H1 (cell line): ENCODE measurements around the gene USP3. TPM values are rescaled to one million over a fixed set of nuclear protein-coding genes. Genes with fewer than 3 reads are reported as not detected.

Experiments
- CTCF ChIA-PET: fragments of 300-600 bp; sonication (Branson Sonifier 250); formaldehyde crosslinking; loops from one replicate; lab custom pipeline; 2021; ENCODE audit not compliant: partially characterized antibody; lab: Charles Lee
- POLR2A ChIA-PET: fragments of 300-600 bp; sonication (Branson Sonifier 250); formaldehyde crosslinking; loops from one replicate; lab custom pipeline; 2021; ENCODE audit warnings: inconsistent platforms; ENCODE audit not compliant: partially characterized antibody; lab: Charles Lee
- DNase-seq, 2 experiments: peaks; one replicate each; pipeline versions ENCODE4 v3.0.0 to v3.0.0-alpha.2; 2010 to 2022; ENCODE audit warnings: low spot score in 2 of 2, low read depth in 1 of 2, mixed read lengths in 1 of 2
- FAIRE-seq: peaks from 2 replicates; lab custom pipeline; 2011; peaks lifted over from hg19 to GRCh38; lab: Jason Lieb, UNC
- H2AFZ ChIP-seq: 2 replicates; pipeline ENCODE4 v1.8.1; 2012; ENCODE audit warnings: low read length, inconsistent platforms
- H2AK5ac ChIP-seq: 2 replicates; pipeline ENCODE4 v1.6.1; 2013; ENCODE audit warnings: low read depth, low read length
- H2BK120ac ChIP-seq: replicated peaks from 2 replicates; pipeline ENCODE3; 2013; ENCODE audit warnings: low read depth, low read length, inconsistent platforms
- H2BK12ac ChIP-seq: 2 replicates; pipeline ENCODE4 v1.6.1; 2013; ENCODE audit warnings: low read depth, low read length
- H2BK15ac ChIP-seq: 2 replicates; pipeline ENCODE4 v1.6.1; 2013; ENCODE audit warnings: low read length
- H2BK20ac ChIP-seq: 2 replicates; pipeline ENCODE4 v1.6.1; 2013; ENCODE audit warnings: low read length
- H2BK5ac ChIP-seq: 2 replicates; pipeline ENCODE4 v1.6.1; 2013; ENCODE audit warnings: low read depth, low read length
- H3K14ac ChIP-seq: 2 replicates; pipeline ENCODE4 v1.6.1; 2013; ENCODE audit warnings: inconsistent platforms; ENCODE audit not compliant: insufficient read length
- H3K18ac ChIP-seq: 2 replicates; pipeline ENCODE4 v1.6.1; 2013; ENCODE audit warnings: low read length; ENCODE audit errors: extremely low read depth
- H3K23ac ChIP-seq: 2 replicates; pipeline ENCODE4 v1.6.1; 2013; ENCODE audit warnings: inconsistent platforms; ENCODE audit not compliant: insufficient read length
- H3K23me2 ChIP-seq: 2 replicates; pipeline ENCODE4 v1.6.1; 2013; ENCODE audit warnings: low read depth, low read length
- H3K27ac ChIP-seq: 2 replicates; pipeline ENCODE4 v1.6.1; 2011; ENCODE audit warnings: low read depth, low read length, inconsistent platforms
- H3K27me3 ChIP-seq, 4 experiments: replicated peaks in 1 of 4; 1 replicate in 1 of 4; 2 replicates in 3 of 4; pipeline versions ENCODE4 v1.6.1 to v1.8.1; 2011 to 2013; ENCODE audit warnings: low read length in 3 of 4, mild to moderate bottlenecking in 3 of 4, inconsistent platforms in 2 of 4, mixed read lengths in 2 of 4, moderate library complexity in 1 of 4; ENCODE audit not compliant: control insufficient read depth in 3 of 4, insufficient read depth in 3 of 4; ENCODE audit errors: extremely low read depth in 1 of 4
- H3K36me3 ChIP-seq, 4 experiments: 2 replicates each; pipeline versions ENCODE4 v1.6.1 to v1.8.1; 2011 to 2013; ENCODE audit warnings: mild to moderate bottlenecking in 4 of 4, low read length in 3 of 4, moderate library complexity in 2 of 4, control low read depth in 1 of 4, inconsistent platforms in 1 of 4; ENCODE audit not compliant: insufficient read depth in 4 of 4, control insufficient read depth in 2 of 4
- H3K4ac ChIP-seq: replicated peaks from 2 replicates; pipeline ENCODE3; 2013; ENCODE audit warnings: low read length, low read depth, mixed read lengths, inconsistent platforms; ENCODE audit not compliant: insufficient read length
- H3K4me1 ChIP-seq, 4 experiments: replicated peaks in 1 of 4; 1 replicate in 1 of 4; 2 replicates in 3 of 4; pipeline versions ENCODE4 v1.6.1 to v1.8.1; 2011 to 2013; ENCODE audit warnings: low read length in 3 of 4, inconsistent platforms in 2 of 4, mixed read lengths in 1 of 4; ENCODE audit not compliant: insufficient read depth in 4 of 4, control insufficient read depth in 3 of 4
- H3K4me2 ChIP-seq, 2 experiments: 2 replicates each; pipeline versions ENCODE4 v1.6.1 to v1.8.1; 2011 to 2013; ENCODE audit warnings: low read depth in 2 of 2, low read length in 2 of 2, control low read depth in 1 of 2, inconsistent platforms in 1 of 2, mild to moderate bottlenecking in 1 of 2; ENCODE audit not compliant: insufficient read depth in 1 of 2
- H3K4me3 ChIP-seq, 4 experiments: fragments of 200-600, 300-600 bp in 1 of 4; sonication (generic), shearing (Covaris generic), sonication (Bioruptor Twin) in 1 of 4; 2 replicates each; pipeline versions ENCODE4 v1.5.1 to v1.8.1; 2011 to 2016; ENCODE audit warnings: low read length in 4 of 4, low read depth in 3 of 4, control low read depth in 2 of 4, inconsistent platforms in 2 of 4, mild to moderate bottlenecking in 2 of 4, mixed read lengths in 1 of 4, moderate library complexity in 1 of 4; ENCODE audit not compliant: insufficient read depth in 2 of 4; ENCODE audit errors: extremely low read depth in 1 of 4
- H3K56ac ChIP-seq: replicated peaks from 2 replicates; pipeline ENCODE3; 2013; ENCODE audit warnings: low read depth, mild to moderate bottlenecking, mixed read lengths, low read length, inconsistent platforms; ENCODE audit not compliant: insufficient read length
- H3K79me1 ChIP-seq: 2 replicates; pipeline ENCODE4 v1.6.1; 2013; ENCODE audit warnings: low read depth, low read length, control low read depth
- H3K79me2 ChIP-seq, 2 experiments: 2 replicates each; pipeline versions ENCODE4 v1.6.1 to v1.8.1; 2012 to 2013; ENCODE audit warnings: low read length in 2 of 2, mild to moderate bottlenecking in 2 of 2, inconsistent platforms in 1 of 2; ENCODE audit not compliant: insufficient read depth in 2 of 2, control insufficient read depth in 1 of 2
- H3K9ac ChIP-seq, 4 experiments: replicated peaks in 1 of 4; 1 replicate in 1 of 4; 2 replicates in 3 of 4; pipeline versions ENCODE4 v1.6.1 to v1.8.1; 2011 to 2013; ENCODE audit warnings: low read depth in 3 of 4, low read length in 3 of 4, control low read depth in 2 of 4, mild to moderate bottlenecking in 2 of 4, moderate library complexity in 2 of 4, inconsistent platforms in 1 of 4; ENCODE audit errors: extremely low read depth in 1 of 4
- H3K9me3 ChIP-seq, 2 experiments: 2 replicates each; pipeline versions ENCODE4 v1.6.1 to v1.8.1; 2012 to 2013; ENCODE audit warnings: mild to moderate bottlenecking in 2 of 2, moderate library complexity in 2 of 2, control low read depth in 1 of 2, inconsistent platforms in 1 of 2, low read depth in 1 of 2, low read length in 1 of 2, mixed read lengths in 1 of 2; ENCODE audit not compliant: insufficient read depth in 2 of 2
- H4K20me1 ChIP-seq, 2 experiments: replicated peaks in 1 of 2; 2 replicates each; pipeline versions ENCODE3 to v1.8.1; 2011 to 2013; ENCODE audit warnings: inconsistent platforms in 2 of 2, low read length in 2 of 2, mild to moderate bottlenecking in 1 of 2; ENCODE audit not compliant: insufficient read depth in 2 of 2, control insufficient read depth in 1 of 2
- H4K5ac ChIP-seq: 2 replicates; pipeline ENCODE4 v1.6.1; 2013; ENCODE audit warnings: low read length, low read depth, mixed read lengths, inconsistent platforms; ENCODE audit not compliant: insufficient read length
- H4K8ac ChIP-seq: 2 replicates; pipeline ENCODE4 v1.8.0; 2013; ENCODE audit warnings: mild to moderate bottlenecking, moderate library complexity, low read length, inconsistent platforms; ENCODE audit not compliant: insufficient read depth; ENCODE audit errors: extremely low read depth
- H4K91ac ChIP-seq: replicated peaks from 2 replicates; pipeline ENCODE3; 2013; ENCODE audit warnings: low read length, mixed read lengths, inconsistent platforms; ENCODE audit not compliant: insufficient read length
- ASH2L ChIP-seq: fragments of 200-600, 300-600 bp; sonication (generic); IDR thresholded peaks from one replicate; pipeline ENCODE4 v1.7.1; 2017; ENCODE audit warnings: low read length
- CBX5 ChIP-seq: fragments of 300-800, 300-1000 bp; sonication (generic); IDR thresholded peaks from 2 replicates; pipeline ENCODE4 v1.7.1; 2016; ENCODE audit warnings: antibody characterized with exemption, low read length, low read depth
- CEBPB ChIP-seq: IDR thresholded peaks from 2 replicates; pipeline ENCODE4 v1.6.1; 2012; ENCODE audit warnings: low read depth, low read length
- GTF2F1 ChIP-seq: IDR thresholded peaks from 2 replicates; pipeline ENCODE4 v1.6.1; 2012; ENCODE audit warnings: low read depth, low read length, improper control_type of control experiment, borderline replicate concordance
- PHF8 ChIP-seq: fragments of 200-600 bp; sonication (generic); conservative IDR thresholded peaks from 2 replicates; pipeline ENCODE4 v1.7.1; 2012; ENCODE audit warnings: low read depth, mild to moderate bottlenecking, inconsistent platforms, low read length, moderate library complexity
- RFX5 ChIP-seq: IDR thresholded peaks from 2 replicates; pipeline ENCODE4 v1.6.1; 2011; ENCODE audit warnings: low read depth, low read length, improper control_type of control experiment, borderline replicate concordance
- RXRA ChIP-seq: IDR thresholded peaks from 2 replicates; pipeline ENCODE4 v1.6.1; 2011; ENCODE audit warnings: low read depth, mild to moderate bottlenecking, low read length, moderate library complexity; ENCODE audit not compliant: insufficient read depth
- SAP30 ChIP-seq: fragments of 300-600 bp; sonication (generic); IDR thresholded peaks from 2 replicates; pipeline ENCODE4 v1.7.1; 2012; ENCODE audit warnings: low read length, moderate library complexity, mild to moderate bottlenecking, inconsistent platforms; ENCODE audit not compliant: insufficient read depth, insufficient replicate concordance
- TBP ChIP-seq: IDR thresholded peaks from 2 replicates; pipeline ENCODE4 v1.6.1; 2011; ENCODE audit warnings: low read depth, low read length, improper control_type of control experiment
- TEAD4 ChIP-seq: IDR thresholded peaks from 2 replicates; pipeline ENCODE4 v1.6.1; 2012; ENCODE audit warnings: low read depth, low read length, inconsistent platforms, mixed read lengths
- YY1 ChIP-seq: IDR thresholded peaks from 2 replicates; pipeline ENCODE4 v1.6.1; 2011; ENCODE audit warnings: low read depth, mild to moderate bottlenecking, low read length
- WGBS, 2 experiments: shearing (Covaris generic) in 1 of 2; methylation state at CpG; one replicate each; pipeline versions ENCODE4 v1.1.6 to v1.1.7; 2013 to 2015; ENCODE audit warnings: low lambda C conversion rate in 2 of 2, mixed read lengths in 2 of 2, inconsistent platforms in 1 of 2, low coverage in 1 of 2, missing lambda C conversion rate in 1 of 2; ENCODE audit not compliant: insufficient replicate concordance in 2 of 2, insufficient coverage in 1 of 2, insufficient read length in 1 of 2; ENCODE audit errors: extremely low coverage in 1 of 2, missing lambda C conversion rate in 1 of 2; 5-methylcytosine and 5-hydroxymethylcytosine counted together
- polyA plus RNA-seq, 7 experiments: library from polyadenylated mRNA; depleted of rRNA in 3 of 7; stranded (reverse) in 5 of 7; unstranded in 2 of 7; fragments of >200 nt in 5 of 7; fragments of 200-250 nt in 2 of 7; gene quantifications; 1 replicate in 5 of 7; 2 replicates in 1 of 7; 4 replicates in 1 of 7; pipeline versions ENCODE4 v1.2.1 to v1.2.3, GENCODE V29; 2011 to 2013; ENCODE audit warnings: missing spikeins in 2 of 7, mixed read lengths in 2 of 7
- total RNA-seq: library from RNA; stranded (reverse); fragmentation: NEBNext Ultra II Directional; extraction: Animal tissue kit (Norgen Biotek cat#: 25700); gene quantifications from 2 replicates; pipeline ENCODE4 v1.2.1, GENCODE V29; 2021
- TF ChIP-seq, protein P1 (sequence below): IDR thresholded peaks from 2 replicates; pipeline ENCODE4 v1.6.1; 2011; ENCODE audit warnings: low read length, improper control_type of control experiment

The USP3 gene
- total and polyA plus RNA-seq, 2 of the 8 experiments (the other 6 are each of a cell fraction or from before 2014, with no cell fraction given) = 15.5 to 16.2 TPM

DNA sequence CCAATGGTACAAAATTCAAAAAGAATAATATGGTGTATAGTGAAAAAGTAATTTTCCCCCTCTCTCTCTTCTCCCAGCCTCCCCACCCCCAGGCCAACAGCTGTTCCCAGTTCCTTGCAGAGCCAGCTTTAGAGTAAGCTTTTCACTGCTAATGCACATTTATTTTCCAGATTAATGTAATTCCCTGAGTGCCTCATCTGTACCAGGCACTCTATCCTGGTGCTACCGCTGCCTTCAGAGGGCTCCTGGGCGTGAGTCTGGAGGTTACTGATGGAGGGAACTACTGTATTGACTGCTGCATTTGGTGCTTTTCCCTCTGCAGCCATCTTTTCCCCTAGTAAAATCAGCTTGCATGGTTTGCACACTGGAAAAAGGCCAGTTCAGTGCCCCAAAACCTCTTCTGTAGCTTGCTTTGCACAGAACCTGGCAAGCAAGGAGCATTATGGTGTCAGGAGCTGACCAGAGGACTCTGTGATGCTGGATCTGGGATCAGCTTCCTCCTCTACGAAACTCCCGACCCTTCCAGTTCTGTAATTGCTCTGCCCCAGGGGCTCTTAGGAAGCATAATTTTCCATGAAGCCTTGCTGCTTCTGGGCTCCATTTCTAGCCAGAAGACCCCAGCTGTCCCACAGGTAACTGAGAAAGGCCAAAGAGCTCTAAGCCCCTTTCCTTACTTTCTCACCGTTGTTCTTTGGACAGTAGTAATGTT is 8.5 kb upstream of the USP3 start:
- peak overlapping the region in 1 of 2 experiments; percentile 13; a peak in 2 of 4 replicates for H3K4me2 ChIP-seq
- H4K8ac ChIP-seq = no peak overlapping the region
- H3K4ac ChIP-seq = no peak overlapping the region
- no peak overlapping the region for H3K14ac ChIP-seq
- H4K5ac ChIP-seq = no peak overlapping the region
- no peak overlapping the region for H3K56ac ChIP-seq
- no peaks in the 10 kb centered on the region for H3K23me2 ChIP-seq
- DNase-seq (no peak), FAIRE-seq (no peak)
- 0 out of 2 replicates have a peak overlapping the region, but pooled peaks have one; percentile 28 for H2AFZ ChIP-seq
- ChIA-PET CTCF (interaction anchor here (0.9 to 3.5 kb wide), 9 partner anchors 8 to 103 kb away, joined by 3 to 20 read pairs (median 4); partner anchors contain the start of gene FBXL22), POLR2A (no interaction called here)
- no peaks in the 10 kb centered on the region for H3K9me3 ChIP-seq
- 83% methylated on average over 5 of the region's 5 CpGs; no CpG with 5 or more reads in 1 of the 2 experiments for WGBS, 2 experiments
- H2BK15ac ChIP-seq = no peak overlapping the region
- no peak overlapping the region for H2BK12ac ChIP-seq
- no peak overlapping the region for H2BK120ac ChIP-seq
- no peak overlapping the region for H2BK20ac ChIP-seq
- peaks cover 5 to 38% (median 23%) of the 10 kb centered on the region in 4 experiments for H3K27me3 ChIP-seq
- no peak overlapping the region; a peak in 1 of 7 replicates for H3K9ac ChIP-seq
- peaks cover 0 to 21% (median 7%) of the 10 kb centered on the region in 4 experiments; a peak in 6 of 7 replicates for H3K4me1 ChIP-seq
- no peaks in the 10 kb centered on the region for H3K79me2 ChIP-seq
- no peaks in the 10 kb centered on the region for H3K36me3 ChIP-seq
- H4K91ac ChIP-seq = peak overlapping the region; percentile 9
- H2BK5ac ChIP-seq = no peak overlapping the region
- no peaks in the 10 kb centered on the region for H3K79me1 ChIP-seq
- H3K4me3 ChIP-seq = no peak overlapping the region
- H2AK5ac ChIP-seq = no peak overlapping the region
- no peaks in the 10 kb centered on the region for H4K20me1 ChIP-seq
- no peak overlapping the region for H3K27ac ChIP-seq
- no peak overlapping the region for H3K18ac ChIP-seq
- H3K23ac ChIP-seq = no peak overlapping the region
- TF ChIP-seq GTF2F1 (no peak), SAP30 (no peak), RFX5 (no peak), CEBPB (no peak), TEAD4 (no peak), PHF8 (no peak), RXRA (no peak), ASH2L (no peak), CBX5 (no peak), TBP (no peak), YY1 (no peak)
- TF ChIP-seq, protein P1, sequence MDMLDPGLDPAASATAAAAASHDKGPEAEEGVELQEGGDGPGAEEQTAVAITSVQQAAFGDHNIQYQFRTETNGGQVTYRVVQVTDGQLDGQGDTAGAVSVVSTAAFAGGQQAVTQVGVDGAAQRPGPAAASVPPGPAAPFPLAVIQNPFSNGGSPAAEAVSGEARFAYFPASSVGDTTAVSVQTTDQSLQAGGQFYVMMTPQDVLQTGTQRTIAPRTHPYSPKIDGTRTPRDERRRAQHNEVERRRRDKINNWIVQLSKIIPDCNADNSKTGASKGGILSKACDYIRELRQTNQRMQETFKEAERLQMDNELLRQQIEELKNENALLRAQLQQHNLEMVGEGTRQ = no peak
